ENCODE measurements around the gene OLFM4.

- TF ChIP-seq ZSCAN29 (IDR thresholded peaks at IDR 0.05) (no peak), PAX5 (IDR thresholded peaks at IDR 0.05; ENCODE audit: borderline replicate concordance, low read depth, low read length) (no peak), SMAD1 (IDR thresholded peaks at IDR 0.05; ENCODE audit: low read depth, partially characterized antibody) (no peak), E2F4 (IDR thresholded peaks at IDR 0.05; ENCODE audit: low read depth, low read length) (no peak), SMC3 (IDR thresholded peaks at IDR 0.05; ENCODE audit: borderline replicate concordance, low read length) (no peak), POLR2AphosphoS5 (IDR thresholded peaks at IDR 0.05; ENCODE audit: low read length) (no peak), PAX8 (IDR thresholded peaks at IDR 0.05) (no peak), CHD1 (IDR thresholded peaks at IDR 0.05; ENCODE audit: low read depth, low read length) (no peak), ATF2 (IDR thresholded peaks at IDR 0.05; ENCODE audit: low read length) (no peak), SRF (IDR thresholded peaks at IDR 0.05; ENCODE audit: low read depth in 2 of 2, low read length in 2 of 2) (no peak)
- TF ChIP-seq, protein P1, sequence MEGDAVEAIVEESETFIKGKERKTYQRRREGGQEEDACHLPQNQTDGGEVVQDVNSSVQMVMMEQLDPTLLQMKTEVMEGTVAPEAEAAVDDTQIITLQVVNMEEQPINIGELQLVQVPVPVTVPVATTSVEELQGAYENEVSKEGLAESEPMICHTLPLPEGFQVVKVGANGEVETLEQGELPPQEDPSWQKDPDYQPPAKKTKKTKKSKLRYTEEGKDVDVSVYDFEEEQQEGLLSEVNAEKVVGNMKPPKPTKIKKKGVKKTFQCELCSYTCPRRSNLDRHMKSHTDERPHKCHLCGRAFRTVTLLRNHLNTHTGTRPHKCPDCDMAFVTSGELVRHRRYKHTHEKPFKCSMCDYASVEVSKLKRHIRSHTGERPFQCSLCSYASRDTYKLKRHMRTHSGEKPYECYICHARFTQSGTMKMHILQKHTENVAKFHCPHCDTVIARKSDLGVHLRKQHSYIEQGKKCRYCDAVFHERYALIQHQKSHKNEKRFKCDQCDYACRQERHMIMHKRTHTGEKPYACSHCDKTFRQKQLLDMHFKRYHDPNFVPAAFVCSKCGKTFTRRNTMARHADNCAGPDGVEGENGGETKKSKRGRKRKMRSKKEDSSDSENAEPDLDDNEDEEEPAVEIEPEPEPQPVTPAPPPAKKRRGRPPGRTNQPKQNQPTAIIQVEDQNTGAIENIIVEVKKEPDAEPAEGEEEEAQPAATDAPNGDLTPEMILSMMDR (IDR thresholded peaks at IDR 0.05 in 2 of 3, conservative IDR thresholded peaks at IDR 0.05 in 1 of 3; ENCODE audit: control insufficient read depth in 2 of 3, extremely low read depth in 1 of 3, insufficient read depth in 1 of 3, low read depth in 3 of 3, low read length in 3 of 3) = no peak
Measured at GRCh38 chr13:52978989-52979388, 49.6 kb upstream of the OLFM4 start.

All from GM12878 (cell line).